SH-SY5Y (cell line): ENCODE results near the gene TRIM29.
A peak's percentile ranks its signal among the peaks of the same experiment; 100 is the strongest.

Experiments used
- GATA2 ChIP-seq: IDR thresholded peaks from 2 replicates; pipeline ENCODE4 v1.6.1; 2011; ENCODE audit warnings: mild to moderate bottlenecking, low read depth, low read length
- GATA3 ChIP-seq: IDR thresholded peaks from 2 replicates; pipeline ENCODE4 v1.6.1; 2011; ENCODE audit warnings: low read depth, mild to moderate bottlenecking, low read length, moderate library complexity

The TRIM29 gene

GRCh38 chr11:120149246-120149645, 11.3 kb upstream of the TRIM29 start:
- TF ChIP-seq GATA2 (no peak), GATA3 (no peak)

GRCh38 chr11:120147950-120148270, 10.0 kb upstream of the TRIM29 start:
- TF ChIP-seq GATA3, result no peak
- no peak for TF ChIP-seq GATA2

DNA sequence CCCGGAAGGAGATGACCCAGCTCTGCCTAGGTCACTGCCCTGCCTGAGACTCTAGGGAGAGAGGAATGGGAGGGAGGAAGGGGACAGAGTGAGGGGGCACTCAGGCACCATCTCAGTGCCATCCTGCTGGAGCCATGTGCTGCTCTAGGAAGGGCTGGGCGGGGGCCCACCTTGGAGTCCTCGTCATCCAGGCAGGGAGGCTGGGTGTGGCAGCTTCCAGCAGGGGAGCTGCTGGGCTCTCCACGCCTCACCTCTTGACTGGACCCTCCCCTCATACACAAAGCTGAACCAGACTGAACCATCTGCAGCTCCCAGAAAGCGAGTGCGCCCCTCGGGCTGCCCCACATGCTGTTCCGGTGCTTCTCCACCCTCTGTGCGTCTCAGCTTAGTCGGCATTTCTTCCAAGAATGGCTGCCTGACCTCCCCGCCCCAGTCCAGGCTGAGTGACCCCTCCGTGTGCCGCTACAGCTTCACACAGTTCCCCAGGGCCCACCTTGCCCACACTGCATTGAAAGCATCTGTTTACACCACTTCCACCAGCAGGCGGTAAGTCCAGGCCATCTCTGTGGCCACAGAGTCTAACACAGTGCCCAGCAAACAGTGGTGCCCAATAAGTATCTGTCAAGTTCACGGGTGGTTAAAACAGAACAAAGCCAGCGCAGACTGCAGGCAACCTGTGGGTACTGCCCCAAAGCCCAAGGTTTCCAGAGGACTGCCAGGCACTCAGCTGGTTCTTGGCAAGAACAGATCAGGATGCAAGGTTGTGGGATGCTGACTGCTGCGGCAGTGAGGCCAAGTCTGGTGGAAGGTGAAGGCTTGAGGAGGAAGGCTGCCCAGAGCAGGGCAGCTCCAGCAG, 9.4 kb upstream of the TRIM29 start:
- TF ChIP-seq GATA2, result no peak
- no peak for TF ChIP-seq GATA3

DNA sequence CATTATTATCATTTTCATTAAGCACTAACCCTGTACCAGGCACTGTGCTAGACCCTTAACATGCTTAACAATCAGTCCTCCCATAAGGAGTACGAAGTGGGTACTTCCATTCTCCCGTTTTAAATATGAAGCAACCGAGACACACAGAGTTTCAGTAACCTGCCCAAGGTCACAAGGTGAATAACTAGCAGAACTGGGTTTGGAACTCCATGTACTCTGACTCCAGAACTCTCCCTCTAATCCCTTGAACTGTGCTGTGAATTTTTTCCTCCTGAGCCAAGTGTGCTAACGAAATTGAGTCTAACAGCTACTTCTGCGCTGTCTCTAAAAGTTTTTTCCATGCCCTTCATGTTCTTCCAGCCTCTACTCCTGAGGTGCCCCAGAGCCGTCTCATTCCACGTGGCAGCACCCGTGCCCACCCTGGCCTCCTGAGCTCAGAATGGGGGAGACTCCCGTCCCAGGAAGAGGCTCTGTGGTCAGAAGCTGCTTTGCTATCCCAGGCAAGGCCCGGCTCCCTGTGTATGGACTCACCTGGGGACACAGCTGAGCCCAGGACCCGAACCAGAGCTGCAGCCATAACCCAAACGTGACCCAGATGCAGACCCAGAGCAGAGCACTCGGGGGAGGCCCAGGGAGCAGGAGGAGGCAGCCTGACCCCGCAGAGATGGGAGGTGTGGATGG, 8.6 kb upstream of the TRIM29 start:
- TF ChIP-seq GATA3, result no peak
- TF ChIP-seq GATA2, result no peak

DNA sequence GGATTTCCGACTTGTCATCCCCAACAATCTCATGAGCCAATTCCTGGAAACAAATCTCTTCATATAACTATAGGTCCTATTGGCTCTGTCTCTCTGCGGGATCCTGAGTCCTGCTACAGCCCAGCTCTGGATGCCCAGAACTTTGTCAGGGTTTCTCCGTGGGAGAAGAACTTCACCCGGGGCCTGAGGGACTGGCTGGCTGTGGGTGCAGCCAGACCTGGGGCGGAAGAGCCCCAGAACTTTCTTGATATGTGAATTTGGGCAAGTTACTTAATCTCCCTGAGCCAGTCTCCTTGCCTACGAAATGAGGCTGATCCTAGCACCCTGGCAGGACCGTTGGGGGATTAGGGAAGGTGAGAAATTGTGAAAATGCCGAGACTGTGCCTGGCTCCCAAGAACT, 6.6 kb upstream of the TRIM29 start:
- TF ChIP-seq GATA2 (no peak), GATA3 (no peak)

- peak; percentile 41 for TF ChIP-seq GATA2
Measured at GRCh38 chr11:120143472-120143871, 5.6 kb upstream of the TRIM29 start.

GRCh38 chr11:120142441-120143100, 4.7 kb upstream of the TRIM29 start:
- no peak for TF ChIP-seq GATA2
- TF ChIP-seq GATA3, result no peak

DNA sequence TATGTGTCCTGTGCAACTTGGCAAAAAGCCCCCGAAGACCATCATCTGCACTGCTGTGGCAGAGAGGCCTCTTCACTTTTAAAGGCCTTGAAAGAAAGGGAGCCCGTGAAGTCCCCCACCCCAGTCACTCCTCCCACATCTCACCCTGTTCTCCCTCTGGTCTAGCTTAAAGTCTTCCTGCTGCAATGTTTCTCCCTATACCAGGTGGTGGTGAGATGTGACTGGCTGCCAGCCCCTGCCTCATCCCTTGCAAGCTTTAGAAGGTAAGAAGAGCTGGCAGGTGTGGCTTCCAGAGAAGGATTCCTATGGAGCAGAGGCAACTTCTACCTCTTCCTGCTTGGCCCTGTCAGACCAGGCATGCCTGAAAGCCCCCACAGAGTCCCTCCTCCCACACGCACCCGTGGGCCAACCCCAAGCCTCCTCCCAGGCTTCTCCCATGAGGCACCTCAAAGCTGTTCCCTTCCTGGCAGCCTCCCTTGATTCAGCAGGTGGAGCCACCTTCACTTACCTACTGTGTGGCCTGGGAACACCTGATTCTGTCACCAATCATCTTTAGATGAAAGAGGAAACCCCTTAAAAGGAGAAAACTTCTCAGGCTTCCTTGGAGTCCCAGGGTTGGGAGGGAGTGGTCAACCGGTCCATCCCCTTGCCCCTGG, 4.0 kb upstream of the TRIM29 start:
- TF ChIP-seq GATA3 (no peak), GATA2 (no peak)

GRCh38 chr11:120141113-120141767, 3.3 kb upstream of the TRIM29 start:
- no peak for TF ChIP-seq GATA3
- no peak for TF ChIP-seq GATA2

DNA sequence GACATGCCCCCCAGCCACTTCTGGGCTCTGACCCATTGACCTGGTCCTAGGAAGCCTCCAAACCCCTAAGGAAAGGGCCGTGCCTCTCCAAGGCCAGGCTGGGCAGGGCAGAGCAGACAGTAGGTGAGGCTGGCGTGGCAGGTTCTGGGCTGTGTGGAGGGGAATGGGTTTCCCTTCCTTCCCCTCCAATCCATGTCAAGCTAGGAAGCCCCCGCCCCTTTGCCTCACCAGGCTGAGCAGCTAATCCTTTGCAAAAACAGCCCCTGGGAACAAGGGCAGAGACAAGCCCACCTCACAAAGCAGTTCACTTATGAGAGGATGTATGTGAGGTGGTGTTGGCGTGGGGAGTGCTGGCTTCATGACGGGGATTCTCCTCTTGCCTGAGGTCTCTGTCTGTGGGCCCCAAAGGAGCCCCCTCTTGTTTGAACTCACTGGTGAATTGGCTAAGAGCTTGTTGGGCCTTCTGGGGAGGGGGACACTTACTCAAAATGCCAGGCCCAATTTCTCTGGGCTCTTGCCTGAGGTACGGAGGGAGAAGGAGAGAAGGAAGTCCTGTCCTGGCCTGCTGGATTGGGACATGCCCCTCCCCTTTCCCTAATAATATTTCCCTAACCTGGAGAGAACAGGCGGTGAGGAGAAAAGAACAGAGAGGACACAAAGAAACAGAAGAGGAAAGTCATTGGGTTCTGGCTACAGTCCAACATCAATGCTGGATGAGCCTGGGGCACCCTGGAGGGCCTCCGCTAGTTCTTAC, 1.6 kb upstream of the TRIM29 start:
- no peak for TF ChIP-seq GATA2
- TF ChIP-seq GATA3, result no peak

- TF ChIP-seq GATA2 (no peak), GATA3 (no peak)
Measured at GRCh38 chr11:120137187-120137610, 714 bp downstream of the TRIM29 start.

GRCh38 chr11:120136356-120136755, 1.6 kb downstream of the TRIM29 start:
- TF ChIP-seq GATA2 (no peak), GATA3 (no peak)

DNA sequence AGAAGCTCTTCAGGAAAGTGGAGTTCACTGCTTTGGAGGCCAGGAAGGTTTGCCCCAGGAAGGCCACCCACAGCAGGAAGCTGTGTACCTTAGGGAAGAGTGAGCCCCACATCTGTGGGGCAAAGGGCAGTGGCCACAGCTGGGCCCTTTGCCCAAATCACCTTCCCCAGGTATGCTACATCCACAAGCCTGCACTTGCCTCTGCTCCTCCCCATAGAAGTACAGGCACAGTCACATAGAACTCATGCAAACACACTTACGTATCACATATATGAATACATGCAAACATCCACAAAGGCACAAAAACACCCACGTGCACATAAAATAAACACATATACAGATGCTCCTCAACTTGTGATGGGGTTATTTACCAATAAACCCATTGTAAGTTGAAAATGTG, 2.1 kb downstream of the TRIM29 start:
- TF ChIP-seq GATA3 (no peak), GATA2 (no peak)
